Fibroblast of lung (primary cell): ENCODE results near the gene ANGPT4.

ENCODE experiments used
- CTCF ChIP-seq, 2 donors: IDR thresholded peaks in 1 of 2; conservative IDR thresholded peaks in 1 of 2; 1 replicate in 1 of 2; 2 replicates in 1 of 2; pipeline ENCODE4 v1.5.1; 2011 to 2012; ENCODE audit warnings: low read length in 2 of 2, control low read depth in 1 of 2, inconsistent platforms in 1 of 2, low read depth in 1 of 2, mild to moderate bottlenecking in 1 of 2
- EZH2 ChIP-seq: IDR thresholded peaks from 2 replicates; pipeline ENCODE4 v1.5.1; 2012; ENCODE audit warnings: low read length, control low read depth, mild to moderate bottlenecking; ENCODE audit errors: missing control alignments

GRCh38 chr20:963795-964194 lies 47.7 kb upstream of the ANGPT4 start:
- TF ChIP-seq EZH2 (no peak), CTCF (conservative IDR thresholded peaks at IDR 0.05 in 1 of 2, IDR thresholded peaks at IDR 0.05 in 1 of 2; ENCODE audit: low read depth in 1 of 2, low read length in 2 of 2) (no peak)
